ENCODE results near the gene FALEC.

DNA sequence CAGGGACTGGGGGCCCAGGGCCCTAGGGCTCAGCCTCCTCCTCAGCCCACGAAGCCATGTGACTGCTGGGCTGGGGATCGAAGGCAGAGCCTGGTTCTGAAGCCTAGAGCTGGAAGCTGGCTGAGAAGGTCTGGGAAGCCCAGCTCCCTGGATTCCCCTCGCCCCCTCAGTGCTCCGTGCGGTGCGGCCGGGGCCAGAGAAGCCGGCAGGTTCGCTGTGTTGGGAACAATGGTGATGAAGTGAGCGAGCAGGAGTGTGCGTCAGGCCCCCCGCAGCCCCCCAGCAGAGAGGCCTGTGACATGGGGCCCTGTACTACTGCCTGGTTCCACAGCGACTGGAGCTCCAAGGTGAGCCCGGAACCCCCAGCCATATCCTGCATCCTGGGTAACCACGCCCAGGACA lies 42.8 kb downstream of the FALEC start:
- TF ChIP-seq EZH2phosphoT487 (conservative IDR thresholded peaks at IDR 0.05; ENCODE audit: low read length): no peak
- TF ChIP-seq, protein P1, sequence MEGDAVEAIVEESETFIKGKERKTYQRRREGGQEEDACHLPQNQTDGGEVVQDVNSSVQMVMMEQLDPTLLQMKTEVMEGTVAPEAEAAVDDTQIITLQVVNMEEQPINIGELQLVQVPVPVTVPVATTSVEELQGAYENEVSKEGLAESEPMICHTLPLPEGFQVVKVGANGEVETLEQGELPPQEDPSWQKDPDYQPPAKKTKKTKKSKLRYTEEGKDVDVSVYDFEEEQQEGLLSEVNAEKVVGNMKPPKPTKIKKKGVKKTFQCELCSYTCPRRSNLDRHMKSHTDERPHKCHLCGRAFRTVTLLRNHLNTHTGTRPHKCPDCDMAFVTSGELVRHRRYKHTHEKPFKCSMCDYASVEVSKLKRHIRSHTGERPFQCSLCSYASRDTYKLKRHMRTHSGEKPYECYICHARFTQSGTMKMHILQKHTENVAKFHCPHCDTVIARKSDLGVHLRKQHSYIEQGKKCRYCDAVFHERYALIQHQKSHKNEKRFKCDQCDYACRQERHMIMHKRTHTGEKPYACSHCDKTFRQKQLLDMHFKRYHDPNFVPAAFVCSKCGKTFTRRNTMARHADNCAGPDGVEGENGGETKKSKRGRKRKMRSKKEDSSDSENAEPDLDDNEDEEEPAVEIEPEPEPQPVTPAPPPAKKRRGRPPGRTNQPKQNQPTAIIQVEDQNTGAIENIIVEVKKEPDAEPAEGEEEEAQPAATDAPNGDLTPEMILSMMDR (IDR thresholded peaks at IDR 0.05; ENCODE audit: insufficient read depth, low read length, poor library complexity, severe bottlenecking): no peak
